NCI-H1694 treated with DMSO at 0.1 percent for 48 hours (cell line): ENCODE data around the gene COPZ1.

Experiments
- DNase-seq: peaks from one replicate; lab custom pipeline; 2025; lab: John Stamatoyannopoulos, UW

COPZ1 gene

GRCh38 chr12:54397157-54397556 is 72.2 kb downstream of the COPZ1 start:
- no peak for DNase-seq

- DNase-seq = no peak
These were observed 73.3 kb downstream of the COPZ1 start for GRCh38 chr12:54398218-54398617.

- DNase-seq = peak; percentile 44
These were observed 74.3 kb downstream of the COPZ1 start for GRCh38 chr12:54398995-54399793.

GRCh38 chr12:54401119-54401518 is 76.2 kb downstream of the COPZ1 start:
- no peak for DNase-seq
